Activated CD4-positive, alpha-beta T cell treated with anti-CD3 and anti-CD28 coated beads for 1 hour (primary cell): ENCODE data around the gene WDR31.
"Not testable (repeated sequence)": the region's sequence is repeated elsewhere in the genome, so short reads cannot be mapped to it uniquely, and the experiment has no call there.

ENCODE experiments used
- DNase-seq: peaks from one replicate; pipeline ENCODE4 v3.0.0-alpha.2; 2020

Gene WDR31

GRCh38 chr9:113368348-113368981 is 28.4 kb upstream of the WDR31 start:
- no peak for DNase-seq

DNA sequence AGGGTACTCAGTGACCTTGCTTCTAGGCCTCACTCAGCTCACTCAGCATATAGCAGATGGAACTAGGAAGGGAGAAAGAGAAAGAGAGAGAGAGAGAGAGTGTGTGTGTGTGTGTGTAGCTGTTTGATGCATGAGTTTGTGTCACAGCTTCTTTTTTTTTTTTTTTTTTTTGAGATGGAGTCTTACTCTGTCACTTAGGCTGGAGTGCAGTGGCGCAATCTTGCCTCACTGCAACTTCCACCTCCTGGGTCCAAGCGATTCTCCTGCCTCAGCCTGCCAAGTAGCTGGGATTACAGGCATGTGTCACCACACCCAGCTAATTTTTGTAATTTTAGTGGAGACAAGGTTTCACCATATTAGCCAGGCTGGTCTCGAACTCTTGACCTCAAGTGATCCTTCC is 25.6 kb upstream of the WDR31 start:
- not testable (repeated sequence) for DNase-seq

GRCh38 chr9:113364951-113365350 is 24.9 kb upstream of the WDR31 start:
- DNase-seq: no peak

DNA sequence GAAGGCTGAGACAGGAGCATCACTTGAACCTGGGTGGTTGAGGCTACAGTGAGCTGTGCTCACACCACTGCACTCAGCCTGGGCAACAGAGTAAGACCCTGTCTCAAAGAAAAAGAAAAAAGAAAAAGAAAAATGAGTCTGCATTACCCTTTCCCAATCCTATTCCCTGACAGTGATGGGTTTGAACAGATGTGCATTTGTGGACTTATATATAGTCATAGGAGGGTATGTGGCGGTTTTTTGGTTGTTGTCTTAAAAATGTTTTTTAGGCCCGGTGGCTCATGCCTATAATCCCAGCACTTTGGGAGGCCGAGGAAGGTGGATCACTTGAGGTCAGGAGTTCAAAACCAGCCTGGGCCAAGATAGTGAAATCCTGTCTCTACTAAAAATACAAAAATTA is 23.3 kb upstream of the WDR31 start:
- DNase-seq: no peak

DNA sequence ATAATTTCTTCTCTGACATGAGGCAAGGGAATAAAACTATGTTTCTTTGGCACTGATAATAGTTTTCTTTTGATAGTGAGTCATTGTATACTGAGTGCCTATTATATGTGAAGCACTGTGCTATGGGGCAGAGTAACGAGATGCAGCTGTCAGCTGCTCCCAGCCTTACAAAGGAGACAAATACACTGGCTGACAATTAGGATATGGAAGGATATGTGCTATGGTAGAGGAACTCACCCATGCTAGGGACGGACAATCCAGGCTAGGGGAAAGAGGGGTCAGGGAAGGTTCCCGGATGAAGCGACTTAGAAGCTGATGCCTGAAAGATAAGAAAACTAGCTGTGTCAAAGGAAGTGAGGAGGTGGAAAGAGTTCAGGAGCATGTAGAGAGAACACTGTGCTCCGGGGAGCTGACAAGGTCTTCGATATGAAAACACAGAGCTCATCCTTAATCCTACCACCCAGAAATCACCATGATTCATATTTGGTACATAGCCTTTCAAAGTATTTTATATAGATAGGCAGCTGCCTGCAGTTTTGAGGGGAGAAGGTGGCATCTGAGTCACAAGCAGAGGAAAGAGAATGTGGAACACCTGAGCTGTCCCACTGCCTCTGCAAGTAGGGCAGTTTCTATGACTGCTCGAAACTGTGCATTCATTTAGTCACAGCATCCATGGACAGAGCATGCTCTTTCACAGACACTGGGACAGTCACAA is 21.4 kb upstream of the WDR31 start:
- DNase-seq: no peak

DNA sequence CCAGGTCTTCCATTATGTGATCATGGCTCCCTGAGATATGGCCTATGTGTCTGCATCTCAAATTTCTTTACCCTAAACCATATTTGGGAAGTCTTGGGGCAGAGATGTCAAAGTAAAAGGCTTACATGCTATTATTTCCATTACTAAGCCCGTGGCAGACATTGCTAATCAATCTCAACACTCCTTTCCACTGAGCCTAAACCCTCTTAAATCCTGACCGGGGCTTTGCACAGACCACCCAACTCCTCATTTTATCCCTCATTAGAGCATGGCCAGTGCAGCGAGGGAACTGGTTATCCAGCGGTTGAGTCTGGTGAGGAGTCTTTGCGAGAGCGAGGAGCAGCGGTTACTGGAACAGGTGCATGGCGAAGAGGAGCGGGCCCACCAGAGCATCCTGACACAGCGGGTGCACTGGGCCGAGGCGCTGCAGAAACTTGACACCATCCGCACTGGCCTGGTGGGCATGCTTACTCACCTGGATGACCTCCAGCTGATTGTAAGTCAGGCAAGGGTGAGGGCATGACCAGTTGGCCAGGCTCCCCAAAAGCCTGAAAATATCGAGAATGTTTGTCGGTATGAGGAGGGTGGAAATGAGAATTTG is 20.3 kb upstream of the WDR31 start:
- no peak for DNase-seq

DNA sequence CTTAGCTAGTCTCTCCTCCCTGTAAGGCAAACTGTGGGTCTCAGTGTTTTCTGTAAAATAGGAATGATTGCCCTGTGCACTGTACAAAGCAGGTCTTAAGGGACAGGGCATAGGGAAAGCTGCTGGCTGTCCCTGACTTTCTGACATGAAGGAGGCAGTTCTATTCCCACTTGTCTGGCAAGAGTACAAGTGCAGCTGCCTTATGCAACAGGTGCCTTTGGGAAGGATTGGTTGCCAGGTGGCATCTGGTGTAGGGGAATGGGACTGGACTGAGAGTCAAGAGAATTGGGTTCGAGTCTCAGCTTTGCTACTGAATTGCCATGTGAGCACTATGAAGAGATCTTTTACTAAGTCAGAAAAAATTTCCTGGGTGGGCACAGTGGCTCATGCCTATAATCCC is 19.3 kb upstream of the WDR31 start:
- no peak for DNase-seq

DNA sequence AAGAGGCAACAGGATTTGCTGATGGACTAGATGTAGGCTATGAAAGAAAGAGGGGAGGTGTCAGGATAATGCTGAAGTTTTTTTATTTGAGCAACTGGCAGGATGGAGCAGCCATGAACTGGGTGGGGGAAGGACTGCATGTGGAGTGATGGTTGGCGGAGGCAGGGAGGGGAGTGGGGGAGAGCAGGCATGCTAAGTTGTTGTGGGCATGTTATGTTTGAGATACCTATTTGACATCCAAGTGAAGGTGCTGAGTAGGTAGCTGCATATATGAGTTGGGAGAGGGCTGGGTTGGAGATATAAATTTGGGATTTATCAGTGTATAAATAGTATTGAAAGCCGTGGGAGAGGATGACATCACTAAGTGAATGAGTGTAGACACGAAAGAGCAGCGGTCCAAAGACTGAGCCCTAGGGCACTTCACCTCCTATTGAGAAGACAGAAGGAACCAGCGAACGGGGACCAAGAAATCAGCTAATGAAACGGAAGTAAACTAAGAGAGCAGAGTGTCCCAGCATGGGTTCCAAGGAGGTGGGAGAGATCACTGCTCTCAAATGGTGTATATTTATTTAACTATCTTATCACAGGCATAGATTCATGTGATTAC is 16.7 kb upstream of the WDR31 start:
- no peak for DNase-seq

GRCh38 chr9:113355040-113355596 is 15.0 kb upstream of the WDR31 start:
- no peak for DNase-seq

- no peak for DNase-seq
Measured at GRCh38 chr9:113352411-113352810, 12.3 kb upstream of the WDR31 start.

DNA sequence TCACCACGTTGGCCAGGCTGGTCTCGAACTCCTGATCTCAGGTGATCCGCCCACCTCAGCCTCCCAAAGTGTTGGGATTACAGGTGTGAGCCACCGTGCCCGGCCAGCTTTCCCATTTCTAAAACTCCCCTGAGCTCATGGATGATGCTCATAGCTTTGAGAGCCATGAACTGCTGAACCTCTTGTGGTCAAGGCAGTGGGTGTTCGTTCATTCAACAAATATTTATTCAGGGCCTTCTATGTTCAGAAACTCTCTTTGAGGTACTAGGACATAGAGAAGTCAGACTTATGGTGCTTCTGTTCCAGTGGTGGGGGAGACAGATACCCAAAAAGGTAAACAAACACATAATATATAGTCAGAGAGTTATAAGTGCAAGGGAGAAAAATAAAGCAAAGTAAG is 11.9 kb upstream of the WDR31 start:
- no peak for DNase-seq

GRCh38 chr9:113350937-113351336 is 10.9 kb upstream of the WDR31 start:
- no peak for DNase-seq

GRCh38 chr9:113350107-113350661 is 10.1 kb upstream of the WDR31 start:
- DNase-seq: no peak

GRCh38 chr9:113349445-113350094 is 9.5 kb upstream of the WDR31 start, which contains the start of gene BSPRY:
Gene BSPRY, plus strand, starts transcription at chr9:113349541. Its CDS starts 39 bp downstream, at chr9:113349580.
- peak; percentile 14 for DNase-seq

DNA sequence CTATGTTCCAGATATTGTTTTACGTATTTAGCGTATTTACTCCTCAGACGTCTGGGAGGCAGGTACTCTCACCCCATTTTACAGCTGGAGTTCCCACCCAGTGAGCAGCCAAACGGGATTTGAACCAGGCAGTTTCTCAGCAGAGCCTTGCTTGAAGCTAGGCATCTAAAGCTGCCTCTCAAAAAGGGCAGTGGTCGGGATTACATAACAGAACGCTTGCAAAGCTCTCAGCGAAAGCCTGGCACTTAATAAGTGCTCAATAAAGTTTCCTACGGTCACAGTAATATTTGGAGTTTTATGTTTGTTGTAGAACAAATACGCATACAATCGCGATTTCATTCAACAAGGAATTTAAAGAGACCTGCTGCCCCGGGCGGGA is 9.0 kb upstream of the WDR31 start:
- DNase-seq: no peak

GRCh38 chr9:113348437-113348836 is 8.4 kb upstream of the WDR31 start:
- DNase-seq: no peak

DNA sequence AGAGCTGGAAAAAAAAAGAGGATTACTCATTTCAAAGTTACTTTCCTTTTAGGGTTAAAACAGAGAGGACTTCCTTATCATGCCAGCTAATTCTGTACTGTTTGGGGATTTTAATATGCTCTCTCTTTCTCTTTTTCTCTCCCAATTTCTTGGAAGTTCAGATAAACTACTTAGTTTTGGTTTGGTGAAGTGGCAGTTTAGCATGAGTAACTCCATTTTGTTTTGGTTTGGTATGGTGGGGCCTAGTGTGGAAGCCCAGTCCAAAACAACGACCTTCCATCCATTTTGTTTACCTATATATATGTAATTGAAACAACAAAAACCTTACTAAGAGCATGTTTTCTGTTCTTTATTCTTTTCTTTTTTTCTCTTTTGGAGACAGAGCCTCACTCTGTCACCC is 5.6 kb upstream of the WDR31 start:
- no peak for DNase-seq

GRCh38 chr9:113345190-113345589 is 5.1 kb upstream of the WDR31 start:
- DNase-seq: no peak

DNA sequence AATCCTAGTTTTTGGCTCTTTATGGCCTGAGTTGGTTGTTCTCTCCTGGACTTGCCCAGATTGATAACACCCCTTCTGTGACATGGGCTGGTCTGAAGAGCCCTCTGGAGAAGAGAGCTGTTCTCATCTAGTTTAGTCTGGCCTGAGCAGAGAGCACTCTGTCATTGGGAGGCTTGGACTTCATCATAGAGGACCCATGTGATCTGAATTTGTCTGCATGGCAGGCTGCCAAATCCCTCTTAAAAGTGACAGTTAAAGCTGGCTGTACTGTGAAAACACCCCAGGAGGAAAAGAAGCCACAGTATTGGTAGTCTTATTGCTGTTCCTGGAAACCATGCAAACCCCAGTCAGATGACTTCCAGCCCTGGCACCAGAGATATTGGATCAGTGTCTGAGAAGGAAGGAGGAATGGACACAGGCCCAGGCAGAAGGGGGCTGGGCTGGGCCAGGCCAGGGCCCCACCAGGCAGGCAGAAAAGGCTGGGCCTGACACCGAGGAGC is 3.7 kb upstream of the WDR31 start:
- no peak for DNase-seq

GRCh38 chr9:113341712-113342410 is 1.8 kb upstream of the WDR31 start:
- DNase-seq: no peak

DNA sequence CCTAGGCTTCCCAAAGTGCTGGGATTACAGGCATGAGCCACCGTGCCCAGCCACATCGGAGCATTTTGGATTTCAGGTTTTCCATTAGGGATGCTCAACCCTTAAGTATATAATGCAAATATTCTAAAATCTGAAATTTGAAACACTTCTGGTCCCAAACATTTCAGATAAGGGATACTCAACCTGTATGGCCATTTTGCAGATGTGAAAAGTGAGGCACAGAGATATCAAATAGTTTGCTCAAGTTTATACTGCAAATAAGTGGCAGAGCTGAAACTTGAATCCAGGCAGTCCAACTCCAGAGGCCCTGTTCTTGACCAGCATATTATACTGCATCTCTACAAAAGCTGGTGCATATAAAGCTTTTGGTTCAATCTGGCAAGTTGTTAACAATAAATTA is 2.4 kb downstream of the WDR31 start:
- DNase-seq: no peak

DNA sequence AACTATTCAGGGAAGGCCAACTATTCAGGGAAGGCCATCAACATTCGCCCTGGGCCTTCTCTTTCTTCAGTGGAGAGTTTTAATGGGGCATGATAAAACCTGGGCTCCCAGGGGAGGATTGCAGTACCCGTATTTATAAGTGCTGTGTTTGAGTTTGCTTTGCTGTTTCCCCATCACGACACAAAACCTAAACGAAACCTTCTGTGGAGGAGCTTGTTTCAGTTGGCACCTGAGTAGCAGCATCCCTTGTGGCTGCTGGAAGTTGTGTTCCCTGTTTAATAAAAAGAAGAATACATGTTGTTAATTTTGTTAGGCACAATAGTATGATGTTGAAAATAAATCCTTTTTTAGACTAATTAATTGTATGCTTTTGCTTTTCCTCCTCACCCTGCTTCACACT is 8.3 kb downstream of the WDR31 start:
- no peak for DNase-seq
